VCaP (cell line): ENCODE results near the gene FAF1.
A peak's percentile ranks its signal among the peaks of the same experiment; 100 is the strongest.
"Not testable (repeated sequence)": the region's sequence is repeated elsewhere in the genome, so short reads cannot be mapped to it uniquely, and the experiment has no call there.

Experiments used
- H3K27ac ChIP-seq: fragments of 450-650 bp; 2 replicates; pipeline ENCODE4 v1.5.1; 2017
- TF ChIP-seq, protein P1 (sequence below): fragments of 450-650 bp; conservative IDR thresholded peaks from 2 replicates; pipeline ENCODE4 v1.5.1; 2017; ENCODE audit warnings: mild to moderate bottlenecking, moderate library complexity

FAF1 gene

DNA sequence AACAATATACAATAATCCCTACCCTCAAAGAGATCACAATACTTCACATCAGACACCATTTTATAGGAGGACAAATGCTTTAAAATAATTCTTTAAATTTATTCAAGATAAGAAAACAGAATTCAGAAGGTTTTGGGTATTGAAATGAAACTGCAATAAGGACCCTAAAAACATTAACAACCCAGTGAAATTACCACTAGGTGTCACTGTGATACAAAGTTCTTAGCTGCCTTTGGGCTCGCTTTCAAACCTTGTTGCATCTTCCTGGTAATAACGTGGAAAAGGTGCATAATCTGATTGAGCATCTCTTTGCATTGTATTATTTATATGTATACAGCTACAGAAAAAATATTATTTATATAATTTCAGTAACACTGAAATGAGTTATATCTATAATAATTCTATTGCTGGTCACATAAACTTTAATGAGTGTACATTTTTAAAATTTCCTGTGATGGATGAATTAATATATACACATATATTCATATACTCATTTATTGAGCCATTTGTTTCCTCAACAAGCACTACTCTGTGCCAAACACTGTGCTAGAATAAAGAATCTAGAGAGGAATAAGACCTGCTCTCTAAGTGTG, 185.2 kb downstream of the FAF1 start:
- no peak overlapping the region for H3K27ac ChIP-seq
- TF ChIP-seq, protein P1, sequence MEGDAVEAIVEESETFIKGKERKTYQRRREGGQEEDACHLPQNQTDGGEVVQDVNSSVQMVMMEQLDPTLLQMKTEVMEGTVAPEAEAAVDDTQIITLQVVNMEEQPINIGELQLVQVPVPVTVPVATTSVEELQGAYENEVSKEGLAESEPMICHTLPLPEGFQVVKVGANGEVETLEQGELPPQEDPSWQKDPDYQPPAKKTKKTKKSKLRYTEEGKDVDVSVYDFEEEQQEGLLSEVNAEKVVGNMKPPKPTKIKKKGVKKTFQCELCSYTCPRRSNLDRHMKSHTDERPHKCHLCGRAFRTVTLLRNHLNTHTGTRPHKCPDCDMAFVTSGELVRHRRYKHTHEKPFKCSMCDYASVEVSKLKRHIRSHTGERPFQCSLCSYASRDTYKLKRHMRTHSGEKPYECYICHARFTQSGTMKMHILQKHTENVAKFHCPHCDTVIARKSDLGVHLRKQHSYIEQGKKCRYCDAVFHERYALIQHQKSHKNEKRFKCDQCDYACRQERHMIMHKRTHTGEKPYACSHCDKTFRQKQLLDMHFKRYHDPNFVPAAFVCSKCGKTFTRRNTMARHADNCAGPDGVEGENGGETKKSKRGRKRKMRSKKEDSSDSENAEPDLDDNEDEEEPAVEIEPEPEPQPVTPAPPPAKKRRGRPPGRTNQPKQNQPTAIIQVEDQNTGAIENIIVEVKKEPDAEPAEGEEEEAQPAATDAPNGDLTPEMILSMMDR = peak; percentile 82

DNA sequence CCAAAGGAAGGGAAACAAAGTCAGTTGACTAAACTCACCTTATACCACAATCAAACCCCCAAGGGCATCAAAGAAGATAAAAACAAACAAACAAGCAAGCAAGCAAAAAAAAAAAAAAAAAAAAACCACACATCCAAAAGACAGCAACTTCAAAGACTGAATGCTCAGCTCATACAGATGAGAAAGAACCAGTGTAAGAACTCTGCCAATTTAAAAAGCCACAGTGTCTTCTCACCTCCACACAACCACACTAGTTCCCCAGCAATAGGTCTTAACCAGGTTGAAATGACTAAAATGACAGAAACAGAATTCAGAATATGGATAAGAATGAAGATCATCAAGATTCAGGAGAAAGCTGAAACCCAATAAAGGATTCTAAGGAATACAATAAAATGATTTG, 193.4 kb downstream of the FAF1 start:
- no peak overlapping the region for H3K27ac ChIP-seq
- TF ChIP-seq, protein P1 = no peak

GRCh38 chr1:50756543-50756942, 203.5 kb downstream of the FAF1 start:
- not testable (repeated sequence) for H3K27ac ChIP-seq

- not testable (repeated sequence) for H3K27ac ChIP-seq
These were observed 205.3 kb downstream of the FAF1 start for GRCh38 chr1:50754764-50755163.

GRCh38 chr1:50750021-50750619, 209.9 kb downstream of the FAF1 start:
- H3K27ac ChIP-seq = peak overlapping the region; percentile 11; the same call in 1 of the 2 replicates
- TF ChIP-seq, protein P1 = peak; percentile 83

GRCh38 chr1:50747394-50747793, 212.7 kb downstream of the FAF1 start:
- no peak overlapping the region for H3K27ac ChIP-seq
- TF ChIP-seq, protein P1 = no peak

DNA sequence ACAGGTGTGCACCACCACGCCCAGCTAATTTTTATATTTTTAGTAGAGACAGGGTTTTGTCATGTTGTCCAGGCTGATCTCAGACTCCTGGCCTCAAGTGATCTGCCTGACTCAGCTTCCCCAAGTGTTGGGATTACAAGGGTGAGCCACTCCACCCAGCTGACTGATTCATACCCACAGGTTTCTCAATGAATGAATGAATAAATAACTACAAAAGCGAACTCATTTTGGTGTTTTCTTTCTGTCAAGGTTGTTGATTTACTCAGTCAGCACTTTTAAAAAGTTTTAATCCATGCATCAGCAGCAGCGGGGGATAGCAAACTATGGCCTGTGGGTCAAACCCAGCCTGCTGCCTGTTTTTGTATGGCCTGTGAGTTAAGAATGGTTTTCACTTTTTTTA, 217.5 kb downstream of the FAF1 start:
- TF ChIP-seq, protein P1 = no peak
- H3K27ac ChIP-seq = no peak overlapping the region

- TF ChIP-seq, protein P1 = no peak
- no peak overlapping the region for H3K27ac ChIP-seq
These were observed 220.9 kb downstream of the FAF1 start for GRCh38 chr1:50739125-50739524.
